Mononuclear cell (primary cell): ENCODE results near the gene RBX1. TPM values are rescaled to one million over a fixed set of nuclear protein-coding genes. Genes with fewer than 3 reads are reported as not detected.

Experiments
- H3K27me3 ChIP-seq: 2 replicates; pipeline ENCODE4 v1.6.0; 2011; ENCODE audit warnings: low read length, control low read depth; ENCODE audit not compliant: insufficient read depth
- H3K4me1 ChIP-seq: 2 replicates; pipeline ENCODE4 v1.5.1; 2011; ENCODE audit warnings: mild to moderate bottlenecking, low read length, control low read depth; ENCODE audit not compliant: insufficient read depth
- H3K4me3 ChIP-seq: 2 replicates; pipeline ENCODE4 v1.5.1; 2011; ENCODE audit warnings: mild to moderate bottlenecking, low read length, moderate library complexity
- H3K9me3 ChIP-seq: 2 replicates; pipeline ENCODE4 v1.5.1; 2011; ENCODE audit warnings: low read depth, mild to moderate bottlenecking, control low read depth, low read length
- total RNA-seq: library from RNA; depleted of rRNA; stranded (reverse); fragments of >200 nt; gene quantifications from one replicate; pipeline ENCODE4 v1.2.3, GENCODE V29; 2012

The RBX1 gene
- total RNA-seq, 1 donor: 24.7 TPM

DNA sequence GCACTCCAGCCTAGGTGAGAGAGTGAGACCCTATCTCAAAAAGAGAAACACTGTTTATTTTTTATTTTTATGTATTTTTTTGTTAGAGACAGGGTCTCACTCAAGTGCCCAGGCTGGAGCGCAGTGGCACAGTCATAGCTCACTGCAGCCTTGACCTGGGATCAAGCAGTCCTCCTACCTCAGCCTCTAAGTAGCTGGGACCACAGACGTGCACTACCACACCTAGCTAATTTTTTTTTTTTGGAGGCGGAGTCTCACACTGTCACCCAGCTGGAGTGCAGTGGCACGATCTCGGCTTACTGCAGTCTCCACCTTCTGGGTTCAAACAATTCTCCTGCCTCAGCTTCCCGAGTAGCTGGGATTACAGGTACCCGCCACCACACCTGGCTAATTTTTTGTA lies 6.4 kb downstream of the RBX1 start:
- no peaks in the 10 kb centered on the region for H3K27me3 ChIP-seq
- H3K9me3 ChIP-seq: no peaks in the 10 kb centered on the region
- H3K4me1 ChIP-seq: peaks cover 18% of the 10 kb centered on the region
- H3K4me3 ChIP-seq: no peak overlapping the region

DNA sequence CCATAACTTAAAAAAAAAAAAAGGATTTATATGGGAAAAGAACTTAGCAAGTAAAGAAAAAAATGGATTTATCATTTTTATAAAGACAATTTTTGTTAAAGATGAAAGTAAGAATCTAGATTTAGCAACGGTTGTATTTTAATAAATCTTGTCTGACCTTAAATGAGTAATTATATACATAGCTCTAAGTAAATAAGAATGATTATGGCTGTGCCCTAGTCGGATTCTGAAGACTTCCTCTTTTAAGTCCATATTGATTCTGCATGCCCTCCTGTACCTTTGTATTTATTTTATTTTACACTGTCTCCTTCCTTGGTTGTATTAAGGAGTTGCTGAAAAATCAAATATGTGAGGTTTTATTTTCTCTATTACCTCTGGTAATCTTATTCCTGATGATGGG lies 7.1 kb downstream of the RBX1 start:
- Histone ChIP-seq H3K9me3 (no peaks in the 10 kb centered on the region), H3K4me1 (peaks cover 11% of the 10 kb centered on the region), H3K27me3 (no peaks in the 10 kb centered on the region), H3K4me3 (no peak overlapping the region)

DNA sequence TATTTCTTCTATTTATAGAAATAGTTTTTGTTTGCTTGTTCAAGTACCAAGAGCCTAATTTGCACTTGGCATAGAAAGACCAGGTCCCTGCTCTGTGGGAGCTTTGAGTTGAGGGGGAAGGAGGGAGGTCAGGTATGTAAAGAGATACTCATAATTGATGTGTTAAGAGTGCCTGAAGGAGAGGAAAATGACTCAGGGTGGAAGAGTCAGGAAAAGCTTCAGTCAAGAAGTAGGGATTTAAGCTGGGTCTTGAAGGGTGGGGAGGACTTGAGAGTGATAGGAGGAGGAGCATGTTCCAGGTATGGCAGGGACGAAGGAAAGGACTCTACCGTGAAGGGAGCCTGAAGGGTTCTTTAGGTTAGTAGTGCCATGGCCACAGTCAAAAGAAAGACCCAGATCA lies 9.0 kb downstream of the RBX1 start:
- no peaks in the 10 kb centered on the region for H3K27me3 ChIP-seq
- H3K4me1 ChIP-seq: peaks cover under 1% of the 10 kb centered on the region
- no peak overlapping the region for H3K4me3 ChIP-seq
- no peaks in the 10 kb centered on the region for H3K9me3 ChIP-seq

DNA sequence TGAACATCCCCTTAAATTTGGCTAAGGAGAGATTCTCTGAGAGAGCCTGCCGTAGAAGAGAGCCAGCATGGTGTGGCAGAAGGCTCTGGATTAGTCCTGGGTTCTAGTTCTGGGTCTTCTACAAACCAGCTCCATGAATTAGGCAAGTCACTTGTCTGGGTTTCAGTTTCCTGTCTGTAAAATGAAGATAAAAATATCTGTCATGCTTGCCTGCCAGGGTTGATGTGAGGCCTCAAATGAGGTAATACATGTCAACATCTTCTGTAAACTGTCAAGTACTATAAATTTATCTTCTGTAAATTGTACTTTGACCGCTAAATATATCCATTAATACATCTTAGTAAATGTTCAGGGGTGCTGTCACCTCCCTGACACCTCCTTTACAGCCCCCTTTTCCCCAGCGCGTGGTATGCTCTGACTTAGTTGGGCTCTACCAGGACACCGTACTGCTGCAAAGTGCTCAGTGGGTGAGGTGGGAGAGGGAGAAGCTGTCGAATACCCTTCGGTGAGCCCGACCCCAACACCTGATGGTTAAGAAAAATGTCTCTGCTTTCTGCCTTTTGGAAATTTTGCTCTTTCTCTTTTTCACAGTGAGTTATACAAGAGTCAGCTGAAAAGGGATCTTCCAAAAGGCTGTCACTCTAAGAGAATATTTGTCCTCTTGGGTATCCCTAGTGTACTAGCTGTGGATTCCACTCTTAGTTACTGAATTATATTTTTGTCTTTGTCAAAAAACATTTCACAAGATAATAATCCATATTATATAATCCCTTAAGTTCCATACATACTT lies 15.0 kb downstream of the RBX1 start:
- Histone ChIP-seq H3K9me3 (no peaks in the 10 kb centered on the region), H3K27me3 (no peaks in the 10 kb centered on the region)

DNA sequence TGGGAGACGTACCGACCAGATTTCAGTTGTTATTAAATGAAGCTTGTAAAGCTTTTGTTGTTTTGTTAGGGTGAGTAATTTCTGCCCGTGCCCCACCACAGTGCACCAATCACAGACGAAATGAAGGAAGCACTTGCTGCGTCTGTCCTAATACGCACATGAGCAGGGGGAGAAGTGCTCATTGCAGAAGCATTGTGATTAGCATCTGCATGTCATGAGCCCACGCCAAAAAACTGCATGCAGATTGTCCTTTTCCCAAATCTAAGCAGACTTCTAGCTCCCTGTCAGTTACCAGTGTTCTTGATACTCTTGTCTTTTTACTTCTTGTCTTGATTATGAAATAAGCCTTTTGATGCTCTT lies 15.5 kb downstream of the RBX1 start:
- Histone ChIP-seq H3K4me1 (peaks cover 22% of the 10 kb centered on the region), H3K4me3 (no peak overlapping the region), H3K9me3 (no peaks in the 10 kb centered on the region), H3K27me3 (no peaks in the 10 kb centered on the region)

More for the DNA sequence above, 15.0 kb downstream of the RBX1 start:
- H3K4me1 ChIP-seq: peaks cover 22% of the 10 kb centered on the region
- H3K4me3 ChIP-seq: no peak overlapping the region

DNA sequence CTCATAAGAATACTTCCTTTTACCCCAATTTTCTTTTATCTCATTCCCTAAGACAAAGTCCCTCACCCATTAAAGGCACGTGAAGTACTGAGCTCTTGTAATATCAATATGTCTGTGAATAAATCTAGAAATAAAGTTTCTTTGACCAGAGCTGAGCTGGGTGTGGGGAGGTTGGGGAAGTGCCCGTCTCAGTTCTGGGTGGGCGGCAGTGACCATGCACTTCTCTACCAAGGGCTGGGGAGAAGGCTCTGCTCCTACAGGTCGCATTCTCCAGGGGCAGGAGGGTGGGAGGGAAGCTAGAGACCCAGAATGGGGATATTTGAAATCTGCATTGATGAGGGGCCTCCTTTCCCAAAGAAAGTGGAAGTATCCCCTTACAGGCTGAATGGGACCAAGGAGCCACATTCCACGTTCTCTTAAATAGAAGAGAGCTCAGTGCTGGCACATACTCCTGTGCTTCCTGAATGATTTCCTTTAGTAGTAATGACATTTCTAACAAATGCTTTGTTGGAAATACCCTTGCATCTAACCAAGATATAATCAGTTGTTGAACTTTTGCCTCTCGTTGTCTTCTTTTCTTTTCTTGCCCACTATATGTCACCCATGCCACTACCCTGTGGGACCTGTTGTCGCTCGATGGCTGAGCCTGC lies 16.1 kb downstream of the RBX1 start:
- Histone ChIP-seq H3K4me3 (no peak overlapping the region), H3K27me3 (no peaks in the 10 kb centered on the region), H3K4me1 (peaks cover 22% of the 10 kb centered on the region), H3K9me3 (no peaks in the 10 kb centered on the region)

DNA sequence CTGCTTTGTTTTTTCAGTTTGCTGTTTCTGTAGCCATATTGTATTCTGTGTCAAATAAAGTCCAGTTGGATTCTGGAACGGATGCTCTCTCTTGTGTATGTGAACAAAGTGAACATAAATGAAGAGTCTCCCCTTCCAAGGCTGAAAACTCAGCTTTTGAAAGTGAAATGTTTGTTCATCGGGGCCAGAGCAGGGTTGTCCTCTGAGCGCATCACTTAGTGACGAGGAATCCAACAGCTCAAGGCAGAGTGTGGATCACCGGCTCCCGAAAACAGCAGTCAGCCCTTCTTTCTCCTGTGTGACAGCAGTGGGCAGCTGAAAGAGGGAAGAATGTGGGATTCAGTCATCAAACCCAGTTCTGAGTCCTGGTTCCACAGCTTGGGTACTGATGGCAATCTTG lies 21.4 kb downstream of the RBX1 start:
- Histone ChIP-seq H3K27me3 (no peaks in the 10 kb centered on the region), H3K4me1 (no peaks in the 10 kb centered on the region), H3K9me3 (no peaks in the 10 kb centered on the region), H3K4me3 (no peak overlapping the region)

DNA sequence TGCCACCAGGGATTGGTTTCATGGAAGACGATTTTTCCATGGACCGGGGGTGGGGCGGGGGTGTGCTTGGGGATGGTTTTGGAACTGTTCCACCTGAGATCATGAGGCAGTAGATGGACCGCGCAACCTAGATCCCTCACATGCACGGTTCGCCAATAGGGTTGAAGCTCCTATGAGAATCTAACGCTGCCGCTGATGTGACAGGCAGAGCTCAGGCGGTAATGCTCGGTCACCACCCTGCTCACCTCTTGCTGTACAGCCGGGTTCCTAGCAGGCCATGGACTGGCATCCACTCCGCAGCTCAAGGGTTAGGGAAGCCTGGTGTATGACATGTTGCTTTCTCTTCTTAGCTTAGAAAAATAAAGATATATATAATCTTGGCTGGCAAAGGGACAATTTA lies 22.0 kb downstream of the RBX1 start:
- Histone ChIP-seq H3K27me3 (no peaks in the 10 kb centered on the region), H3K9me3 (no peaks in the 10 kb centered on the region), H3K4me3 (no peak overlapping the region), H3K4me1 (no peaks in the 10 kb centered on the region)

DNA sequence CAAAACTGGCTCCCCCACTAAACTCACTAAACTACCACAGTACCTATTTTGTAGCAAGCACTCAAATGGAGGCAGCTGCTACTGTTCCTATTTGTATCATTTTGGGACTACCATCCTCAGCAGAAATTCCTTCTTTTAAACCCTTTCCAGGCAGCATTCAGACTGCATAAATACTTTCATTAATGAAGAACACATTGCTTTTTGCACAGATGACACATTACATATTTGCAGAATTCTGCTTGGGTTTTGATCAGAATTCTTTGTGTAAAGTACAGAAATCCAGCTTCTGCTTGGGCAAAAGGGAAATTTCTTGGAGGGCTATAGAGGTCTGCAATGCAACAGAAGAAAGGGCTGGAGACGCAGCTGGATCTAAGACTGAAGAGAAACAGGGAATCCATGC lies 24.2 kb downstream of the RBX1 start:
- H3K4me3 ChIP-seq: no peak overlapping the region
- H3K9me3 ChIP-seq: no peaks in the 10 kb centered on the region
- no peaks in the 10 kb centered on the region for H3K27me3 ChIP-seq
- no peaks in the 10 kb centered on the region for H3K4me1 ChIP-seq

DNA sequence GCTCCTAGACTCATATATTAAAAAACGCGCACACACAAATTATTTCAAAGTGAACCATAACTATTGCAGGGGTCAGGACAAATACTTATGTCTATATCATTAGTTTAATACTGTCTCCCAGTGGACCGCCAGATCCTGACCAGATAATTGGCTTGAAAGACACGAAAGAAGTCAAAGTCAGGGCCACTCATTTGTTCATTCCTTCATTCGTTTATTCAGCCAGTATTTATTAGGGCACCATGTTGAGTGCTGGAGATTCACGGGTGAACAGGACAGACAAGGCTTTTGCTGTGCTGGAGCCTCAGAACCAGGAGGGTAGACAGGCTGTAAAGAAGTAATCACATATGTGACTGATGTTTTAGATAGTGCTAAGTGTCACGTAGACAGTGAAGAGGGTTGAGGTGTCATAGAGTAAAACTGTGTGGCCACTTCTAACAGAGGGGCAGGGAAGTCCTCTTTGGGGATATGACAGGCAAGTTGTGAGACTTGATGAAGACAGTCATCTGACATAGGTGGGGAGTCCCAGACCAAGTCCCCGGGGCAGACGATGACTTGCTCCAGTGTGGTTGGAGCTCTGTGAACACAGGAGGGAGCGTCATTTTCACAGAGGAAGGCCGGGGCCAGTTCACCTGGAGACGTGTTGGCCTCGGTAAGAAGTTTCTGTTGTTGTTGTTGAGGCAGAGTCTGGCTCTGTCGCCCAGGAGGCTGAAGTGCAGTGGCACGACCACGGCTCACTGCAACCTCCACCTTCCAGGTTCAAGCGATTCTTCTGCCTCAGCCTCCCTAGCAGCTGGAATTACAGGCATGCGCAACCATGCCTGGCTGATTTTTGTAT lies 25.9 kb downstream of the RBX1 start:
- H3K27me3 ChIP-seq: no peaks in the 10 kb centered on the region
- no peaks in the 10 kb centered on the region for H3K9me3 ChIP-seq
- no peak overlapping the region for H3K4me3 ChIP-seq
- H3K4me1 ChIP-seq: no peaks in the 10 kb centered on the region

DNA sequence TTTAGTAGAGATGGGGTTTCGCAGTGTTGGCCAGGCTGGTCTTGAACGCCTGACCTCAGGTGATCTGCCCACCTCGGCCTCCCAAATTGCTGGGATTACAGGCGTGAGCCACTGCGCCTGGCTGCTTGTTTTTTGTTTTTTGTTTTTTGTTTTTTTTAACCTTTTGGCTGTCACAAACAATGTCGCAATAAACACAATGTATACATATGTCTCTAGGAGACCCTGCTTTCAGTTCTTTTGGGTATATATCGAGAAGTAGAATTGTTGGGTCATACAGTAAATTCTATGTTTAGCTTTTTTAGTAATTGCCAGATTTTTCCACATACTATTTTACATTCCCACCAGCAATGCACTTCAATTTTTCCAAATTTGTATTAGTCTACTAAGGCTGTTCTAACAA lies 28.0 kb downstream of the RBX1 start:
- no peaks in the 10 kb centered on the region for H3K27me3 ChIP-seq
- peaks cover 4% of the 10 kb centered on the region for H3K4me1 ChIP-seq
- H3K4me3 ChIP-seq: no peak overlapping the region
- H3K9me3 ChIP-seq: no peaks in the 10 kb centered on the region

DNA sequence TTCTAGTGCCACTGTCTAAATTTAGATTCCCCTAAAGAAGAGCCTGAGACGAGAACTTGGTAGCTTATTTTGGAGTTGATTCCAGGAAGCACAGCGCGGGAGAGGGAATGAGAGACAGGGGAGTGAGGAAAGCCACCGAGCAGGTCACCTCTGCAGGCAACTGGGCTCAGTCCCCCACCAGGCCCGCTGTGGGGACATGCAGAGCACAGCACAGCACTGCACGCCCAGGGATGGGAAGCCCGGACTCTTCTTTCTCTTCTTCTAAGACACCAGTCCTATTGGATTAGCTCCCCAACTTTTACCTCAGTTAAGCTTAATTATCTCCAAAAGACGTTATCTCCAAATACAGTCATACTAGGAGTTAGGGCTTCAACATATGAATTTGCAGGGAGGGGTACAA lies 28.7 kb downstream of the RBX1 start:
- no peaks in the 10 kb centered on the region for H3K9me3 ChIP-seq
- H3K27me3 ChIP-seq: no peaks in the 10 kb centered on the region
- no peak overlapping the region for H3K4me3 ChIP-seq
- peaks cover 4% of the 10 kb centered on the region for H3K4me1 ChIP-seq

DNA sequence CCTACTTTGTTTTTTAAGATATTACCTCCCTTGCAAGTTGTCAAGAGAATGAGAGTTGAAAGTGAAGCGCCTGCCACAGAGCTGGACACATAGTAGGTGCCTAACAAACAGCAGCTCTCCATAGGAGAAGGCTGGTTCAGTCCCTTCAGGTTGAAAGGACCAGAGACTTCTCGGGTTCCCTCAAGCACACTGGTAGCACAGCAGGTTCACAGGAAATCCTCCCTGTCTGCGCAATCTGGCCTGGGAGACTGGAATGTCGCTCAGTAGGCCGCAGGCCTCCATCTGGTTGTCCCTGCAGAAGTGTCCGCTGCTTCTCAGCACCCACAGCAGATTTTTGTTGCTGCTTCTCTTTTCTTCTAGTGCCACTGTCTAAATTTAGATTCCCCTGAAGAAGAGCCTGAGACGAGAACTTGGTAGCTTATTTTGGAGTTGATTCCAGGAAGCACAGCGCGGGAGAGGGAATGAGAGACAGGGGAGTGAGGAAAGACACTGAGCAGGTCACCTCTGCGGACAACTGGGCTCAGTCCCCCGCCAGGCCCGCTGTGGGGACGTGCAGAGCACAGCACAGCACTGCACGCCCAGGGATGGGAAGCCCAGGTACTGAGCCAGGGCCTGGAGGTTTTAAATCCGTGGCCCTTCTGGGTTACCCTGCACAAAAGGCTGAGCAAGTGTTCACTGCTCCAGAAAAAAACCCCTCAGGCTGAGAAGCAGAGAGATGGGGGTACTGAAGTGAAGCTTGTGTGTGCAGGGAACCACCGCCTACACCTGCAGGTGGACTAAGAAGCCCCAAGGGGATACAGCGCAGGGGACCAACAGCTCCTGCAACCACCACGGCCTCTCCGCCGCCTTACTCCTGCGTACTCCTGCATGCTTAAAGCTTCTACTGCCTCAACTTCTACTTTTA lies 31.6 kb downstream of the RBX1 start:
- H3K4me3 ChIP-seq: no peak overlapping the region
- no peaks in the 10 kb centered on the region for H3K27me3 ChIP-seq
- peaks cover 4% of the 10 kb centered on the region for H3K4me1 ChIP-seq
- H3K9me3 ChIP-seq: no peaks in the 10 kb centered on the region

DNA sequence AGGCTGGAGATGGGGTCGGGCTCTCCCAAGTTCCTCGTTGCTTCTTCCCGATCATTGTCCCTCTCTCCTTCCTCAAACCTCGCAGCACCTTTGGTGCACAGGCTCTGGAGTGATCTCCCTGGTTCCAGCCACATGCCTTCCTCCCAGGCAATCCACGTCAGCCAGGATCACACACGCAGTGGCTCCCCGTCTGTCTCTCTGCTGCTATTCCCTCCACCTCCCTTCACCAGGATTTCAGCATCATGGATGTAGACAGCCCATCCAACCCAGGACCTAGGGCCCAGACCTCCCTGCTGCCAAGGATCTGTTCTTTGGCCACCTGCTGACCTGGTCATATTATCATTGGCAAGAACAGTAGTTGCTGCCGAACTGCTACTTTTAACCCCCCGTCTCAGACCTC lies 40.1 kb downstream of the RBX1 start:
- no peaks in the 10 kb centered on the region for H3K9me3 ChIP-seq
- H3K27me3 ChIP-seq: no peaks in the 10 kb centered on the region
- H3K4me3 ChIP-seq: no peak overlapping the region
- H3K4me1 ChIP-seq: no peaks in the 10 kb centered on the region
